Transverse colon (tissue), 4 donors: ENCODE data around the gene STK32B.

Experiments
- POLR2A ChIP-seq: fragments of 450-650 bp; IDR thresholded peaks from one replicate; pipeline ENCODE4 v1.6.1; 2016; ENCODE audit warnings: antibody characterized with exemption, mild to moderate bottlenecking, moderate library complexity
- POLR2AphosphoS5 ChIP-seq, 3 donors: sonication (generic); formaldehyde crosslinking; IDR thresholded peaks; one replicate each; pipeline ENCODE4 v1.6.1; 2016; ENCODE audit warnings: antibody characterized with exemption in 3 of 3
- TF ChIP-seq, protein P1 (sequence below), 5 experiments: fragments of 200-600 bp in 3 of 5; fragments of 450-650 bp in 2 of 5; sonication (generic) in 3 of 5; IDR thresholded peaks; 1 replicate in 2 of 5; 2 replicates in 3 of 5; pipeline ENCODE4 v1.5.1; 2016 to 2017; ENCODE audit warnings: antibody characterized with exemption in 5 of 5, inconsistent platforms in 3 of 5, mild to moderate bottlenecking in 2 of 5, moderate library complexity in 1 of 5

DNA sequence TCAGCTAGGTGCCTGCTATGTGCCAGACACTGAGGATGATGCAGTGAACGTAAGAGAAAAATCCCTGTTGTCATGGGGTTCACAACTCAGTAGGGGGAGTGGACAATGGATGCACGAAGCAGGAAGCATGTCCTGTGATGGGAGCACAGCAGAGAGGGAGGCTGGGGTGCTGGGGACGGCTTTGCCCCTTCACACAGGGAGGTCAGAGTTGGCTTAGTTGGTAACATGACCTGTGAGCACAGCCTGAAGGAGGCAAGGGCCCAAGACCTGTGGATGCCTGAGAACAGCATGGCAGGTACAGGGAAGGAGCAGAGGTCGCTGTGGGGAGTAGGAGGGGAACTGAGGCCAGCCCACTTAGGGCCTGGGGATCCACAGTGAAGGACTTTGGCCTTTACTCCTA is 109.4 kb downstream of the STK32B start:
- no peak for TF ChIP-seq POLR2A
- TF ChIP-seq, protein P1, sequence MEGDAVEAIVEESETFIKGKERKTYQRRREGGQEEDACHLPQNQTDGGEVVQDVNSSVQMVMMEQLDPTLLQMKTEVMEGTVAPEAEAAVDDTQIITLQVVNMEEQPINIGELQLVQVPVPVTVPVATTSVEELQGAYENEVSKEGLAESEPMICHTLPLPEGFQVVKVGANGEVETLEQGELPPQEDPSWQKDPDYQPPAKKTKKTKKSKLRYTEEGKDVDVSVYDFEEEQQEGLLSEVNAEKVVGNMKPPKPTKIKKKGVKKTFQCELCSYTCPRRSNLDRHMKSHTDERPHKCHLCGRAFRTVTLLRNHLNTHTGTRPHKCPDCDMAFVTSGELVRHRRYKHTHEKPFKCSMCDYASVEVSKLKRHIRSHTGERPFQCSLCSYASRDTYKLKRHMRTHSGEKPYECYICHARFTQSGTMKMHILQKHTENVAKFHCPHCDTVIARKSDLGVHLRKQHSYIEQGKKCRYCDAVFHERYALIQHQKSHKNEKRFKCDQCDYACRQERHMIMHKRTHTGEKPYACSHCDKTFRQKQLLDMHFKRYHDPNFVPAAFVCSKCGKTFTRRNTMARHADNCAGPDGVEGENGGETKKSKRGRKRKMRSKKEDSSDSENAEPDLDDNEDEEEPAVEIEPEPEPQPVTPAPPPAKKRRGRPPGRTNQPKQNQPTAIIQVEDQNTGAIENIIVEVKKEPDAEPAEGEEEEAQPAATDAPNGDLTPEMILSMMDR (IDR thresholded peaks at IDR 0.05), result no peak
- no peak for TF ChIP-seq POLR2AphosphoS5 (IDR thresholded peaks at IDR 0.05)
